GM21367 (cell line): ENCODE results near the gene QKI.
A peak's percentile ranks its signal among the peaks of the same experiment; 100 is the strongest.
"Not testable (repeated sequence)": the region's sequence is repeated elsewhere in the genome, so short reads cannot be mapped to it uniquely, and the experiment has no call there.

ENCODE experiments used
- ATAC-seq: cut with Tn5 transposase; IDR thresholded peaks from one replicate; pipeline ENCODE4 v1.9.1; 2021; ENCODE audit not compliant: unreplicated experiment

Gene QKI

GRCh38 chr6:163413345-163414116 is 987 bp upstream of the QKI start:
- peak; percentile 35 for ATAC-seq

GRCh38 chr6:163414946-163415619 is 565 bp downstream of the QKI start:
- ATAC-seq: no peak

GRCh38 chr6:163415620-163416556 is 1.4 kb downstream of the QKI start:
- no peak for ATAC-seq

GRCh38 chr6:163416557-163417253 is 2.2 kb downstream of the QKI start:
- ATAC-seq: no peak

- ATAC-seq: no peak
These were observed 3.1 kb downstream of the QKI start for GRCh38 chr6:163417595-163417994.

- ATAC-seq: no peak
These were observed 4.0 kb downstream of the QKI start for GRCh38 chr6:163418311-163419029.

GRCh38 chr6:163419413-163420288 is 5.1 kb downstream of the QKI start:
- no peak for ATAC-seq

- no peak for ATAC-seq
These were observed 5.7 kb downstream of the QKI start for GRCh38 chr6:163420289-163420614.

- ATAC-seq: no peak
These were observed 8.0 kb downstream of the QKI start for GRCh38 chr6:163422550-163422949.

GRCh38 chr6:163423696-163424095 is 9.2 kb downstream of the QKI start:
- no peak for ATAC-seq

- ATAC-seq: no peak
These were observed 13.2 kb downstream of the QKI start for GRCh38 chr6:163427498-163428254.

GRCh38 chr6:163428373-163428772 is 13.9 kb downstream of the QKI start:
- ATAC-seq: no peak

- ATAC-seq: no peak
These were observed 15.4 kb downstream of the QKI start for GRCh38 chr6:163429858-163430448.

GRCh38 chr6:163432300-163432699 is 17.8 kb downstream of the QKI start:
- no peak for ATAC-seq

GRCh38 chr6:163433486-163433885 is 19.0 kb downstream of the QKI start:
- not testable (repeated sequence) for ATAC-seq

- no peak for ATAC-seq
These were observed 20.5 kb downstream of the QKI start for GRCh38 chr6:163435023-163435422.

- no peak for ATAC-seq
These were observed 22.3 kb downstream of the QKI start for GRCh38 chr6:163436843-163437242.

GRCh38 chr6:163437466-163437865 is 22.9 kb downstream of the QKI start:
- ATAC-seq: peak; percentile 40
